ENCODE data around the gene DLGAP4.

Gene DLGAP4

DNA sequence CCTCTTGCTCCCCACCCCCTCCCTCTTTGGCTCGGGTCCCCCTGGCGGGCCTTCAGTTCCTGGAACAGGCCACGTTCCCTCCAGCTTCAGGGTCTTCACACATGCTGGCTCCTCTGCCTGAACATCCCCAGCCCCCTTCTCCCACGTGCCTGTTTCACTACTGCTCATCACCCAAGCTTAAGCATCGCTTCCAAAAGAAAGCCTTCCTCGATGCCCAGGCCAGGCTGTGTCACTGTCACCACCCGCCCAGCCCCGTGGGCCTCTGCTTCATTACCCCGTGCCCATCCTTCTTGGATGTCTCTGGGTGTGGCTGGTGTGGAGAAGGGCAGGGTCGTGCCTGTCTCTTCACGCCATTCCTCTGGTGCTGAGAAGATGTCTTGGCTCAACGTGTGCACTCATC is 2.8 kb downstream of the DLGAP4 start:
- DNase-seq (ENCODE audit: low read depth) = no peak

DNA sequence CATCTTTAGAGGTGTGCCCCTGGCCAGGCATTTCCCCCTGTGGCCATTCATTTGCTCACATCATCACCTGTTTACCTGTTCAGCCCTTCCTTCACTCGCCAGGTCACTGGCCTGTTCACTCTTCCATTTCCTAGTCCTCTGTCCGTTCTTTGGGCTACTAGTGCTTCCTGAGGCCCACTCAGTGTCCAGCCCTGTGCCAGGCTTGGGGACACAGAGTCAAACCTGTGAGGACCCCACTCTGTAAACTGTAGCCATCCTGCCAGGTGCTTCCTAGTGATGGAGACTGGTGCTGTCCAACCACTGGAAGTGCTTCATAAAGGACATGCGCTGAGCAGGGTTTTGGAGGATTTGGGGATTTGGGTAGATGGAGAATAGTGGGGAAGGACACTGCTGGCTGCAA is 3.5 kb downstream of the DLGAP4 start:
- DNase-seq (ENCODE audit: low read depth) = no peak

DNA sequence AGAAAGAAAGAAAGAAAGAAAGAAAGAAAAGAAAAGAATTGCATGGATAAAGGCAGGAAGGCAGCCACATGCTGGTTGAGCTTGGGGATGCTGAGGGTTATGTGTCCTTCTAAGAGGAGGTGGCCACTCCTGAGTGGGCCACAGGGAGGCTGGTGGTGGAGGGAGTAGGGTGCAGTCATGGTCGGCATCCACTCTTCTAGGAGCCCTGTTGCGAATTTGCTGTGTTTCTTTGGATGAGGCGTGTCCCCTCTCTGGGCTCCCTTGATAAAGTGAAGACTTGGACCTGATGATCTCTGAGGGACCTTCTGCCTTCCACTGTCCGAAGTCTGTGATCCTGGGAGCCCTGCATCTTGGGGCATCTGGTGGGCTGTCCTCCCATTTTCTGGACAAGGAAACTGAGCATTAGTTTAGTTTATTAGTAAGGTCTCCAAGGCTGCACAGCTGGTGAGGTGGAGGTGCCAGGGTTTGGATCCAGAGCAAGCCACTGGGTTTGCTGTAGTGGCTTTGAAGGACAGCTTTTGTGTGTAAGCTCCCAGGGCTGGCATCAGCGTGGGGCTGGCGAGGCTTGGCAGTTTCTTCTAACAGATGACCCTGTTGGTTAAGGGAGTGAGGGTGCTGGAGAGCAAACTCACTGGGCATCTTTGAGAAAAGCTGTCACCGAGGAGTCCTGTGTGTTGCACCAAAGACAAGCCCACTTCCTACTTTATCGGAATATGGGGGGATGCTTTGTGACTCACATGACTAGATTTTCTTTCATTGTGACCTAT is 4.3 kb downstream of the DLGAP4 start:
- no peak for DNase-seq (ENCODE audit: low read depth)

DNA sequence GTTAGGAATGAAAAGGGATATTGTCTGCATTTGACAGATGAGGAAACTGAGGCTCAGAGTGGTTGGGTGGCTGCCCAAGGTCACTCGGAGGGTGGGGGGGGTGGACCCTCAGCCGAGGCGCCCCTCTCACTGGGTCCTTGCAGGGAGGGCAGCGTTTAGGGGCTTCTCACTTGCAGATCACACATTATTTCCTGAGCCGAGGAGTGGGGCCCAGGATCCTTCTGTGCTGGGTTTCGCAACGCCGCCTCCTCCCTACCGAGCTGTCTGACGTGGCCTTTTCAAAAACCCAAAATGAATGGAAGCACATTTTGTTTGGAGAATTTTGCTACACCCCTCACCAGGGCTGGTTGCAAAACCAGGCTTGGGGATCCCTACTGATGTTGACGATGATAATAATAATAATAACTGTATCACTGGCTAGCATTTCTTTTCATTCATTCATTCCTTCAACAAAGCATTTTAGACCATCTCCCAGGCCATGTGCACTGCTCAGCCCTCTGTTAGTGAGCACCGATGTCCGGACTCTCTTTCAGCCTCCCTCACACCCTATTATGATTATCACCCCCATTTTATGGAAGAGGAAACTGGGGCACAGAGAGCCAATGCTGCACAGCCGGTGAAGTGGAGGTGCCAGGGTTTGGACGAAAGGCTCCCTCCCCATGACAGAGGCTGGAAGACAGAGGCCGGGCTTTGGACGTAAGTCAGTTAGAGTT is 5.2 kb downstream of the DLGAP4 start:
- DNase-seq (ENCODE audit: low read depth) = no peak

DNA sequence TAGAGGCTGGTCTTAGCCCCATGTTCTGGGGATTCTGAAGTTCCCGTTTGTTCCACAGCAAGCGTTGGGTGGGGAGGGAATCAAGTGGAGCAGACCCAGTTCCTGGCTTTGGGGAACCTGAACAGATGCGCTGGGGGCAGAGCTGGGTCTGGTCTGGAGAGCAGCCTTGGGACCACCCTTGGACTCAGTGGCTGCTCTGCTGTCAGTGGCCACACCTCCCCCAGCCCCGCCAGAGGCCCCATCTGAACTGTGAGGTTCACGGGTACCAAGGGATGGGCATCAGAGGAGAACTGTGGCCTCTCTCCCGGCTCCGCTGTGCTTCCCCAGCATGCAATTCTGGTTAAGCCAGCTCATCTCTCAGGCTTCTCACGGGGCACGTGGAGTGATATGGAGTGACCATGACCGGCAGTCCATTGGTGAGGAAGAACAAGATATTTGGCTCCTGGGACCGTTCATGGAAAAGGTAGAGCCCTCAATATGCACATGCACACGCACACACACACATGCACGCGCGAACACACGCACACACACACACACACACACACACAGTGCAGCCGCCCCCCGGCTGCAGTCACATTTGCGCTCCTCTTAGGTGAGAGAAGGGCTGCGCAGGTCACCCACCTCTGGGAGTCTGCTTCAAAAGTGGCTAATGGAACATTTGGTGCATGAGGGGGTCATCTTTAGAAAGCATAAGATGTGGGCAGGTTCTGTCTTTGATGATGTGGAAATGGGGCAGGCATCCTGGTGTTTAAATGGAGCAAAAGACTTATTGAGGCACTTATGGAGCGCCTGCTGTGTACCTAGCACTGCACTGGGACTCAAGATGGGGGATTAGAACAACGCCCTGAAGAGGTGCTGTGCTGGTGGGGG is 6.0 kb downstream of the DLGAP4 start:
- DNase-seq (ENCODE audit: low read depth) = no peak

DNA sequence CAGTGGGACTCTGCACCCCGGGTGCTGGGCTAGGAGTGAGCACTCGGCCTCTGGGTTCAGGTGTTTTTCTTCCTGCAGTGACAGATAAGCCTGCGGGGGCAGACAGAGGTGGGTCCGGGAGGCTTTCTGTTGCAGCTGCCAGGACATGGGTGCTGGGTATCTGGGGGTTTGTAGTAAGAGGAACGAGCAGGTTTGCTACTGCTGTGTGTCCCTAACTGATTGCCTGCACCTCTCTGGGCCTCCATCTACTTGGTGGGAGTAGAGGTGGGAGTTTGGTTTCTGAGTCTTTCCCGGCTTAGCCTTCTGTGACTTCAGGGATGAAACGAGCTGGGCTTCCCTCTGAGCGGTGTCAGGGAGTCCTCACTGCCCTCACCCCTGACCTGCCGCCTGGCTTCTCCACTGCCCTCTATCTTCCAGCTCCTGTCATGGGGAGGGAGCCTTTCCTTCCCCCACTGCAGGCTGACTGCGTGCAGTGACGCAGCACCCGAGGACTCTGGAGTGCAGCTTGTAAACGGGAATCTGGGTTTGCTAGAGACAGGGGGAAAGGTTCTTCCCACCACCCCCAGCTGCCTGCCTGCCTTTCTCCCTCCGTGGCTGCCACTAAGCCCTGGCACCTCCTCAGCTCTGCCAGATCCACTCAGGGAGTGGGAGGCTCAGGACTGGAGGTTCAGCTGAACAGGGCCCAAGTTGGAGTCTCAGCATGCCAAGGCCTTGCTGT is 6.7 kb downstream of the DLGAP4 start:
- DNase-seq (ENCODE audit: low read depth) = no peak

DNA sequence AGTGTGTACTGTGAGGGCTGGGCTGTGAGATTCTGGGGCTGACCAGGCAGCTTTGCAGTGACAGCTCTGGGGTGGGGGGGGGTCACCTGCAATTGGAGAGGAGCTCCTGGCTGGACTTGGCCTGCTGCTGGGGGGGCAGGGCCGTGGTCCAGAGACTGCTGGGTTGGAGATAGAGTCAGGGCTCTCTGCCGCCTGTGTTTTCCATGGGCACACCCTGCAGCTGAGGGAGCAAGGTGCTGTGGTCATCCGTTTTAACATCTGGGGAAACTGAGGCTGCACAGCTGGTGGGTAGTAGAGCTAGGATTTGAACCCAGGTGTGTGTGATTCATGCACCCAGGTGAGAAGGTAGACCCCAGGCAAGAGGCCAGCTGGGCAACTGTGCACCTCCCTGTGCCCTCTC is 7.3 kb downstream of the DLGAP4 start:
- no peak for DNase-seq (ENCODE audit: low read depth)

DNA sequence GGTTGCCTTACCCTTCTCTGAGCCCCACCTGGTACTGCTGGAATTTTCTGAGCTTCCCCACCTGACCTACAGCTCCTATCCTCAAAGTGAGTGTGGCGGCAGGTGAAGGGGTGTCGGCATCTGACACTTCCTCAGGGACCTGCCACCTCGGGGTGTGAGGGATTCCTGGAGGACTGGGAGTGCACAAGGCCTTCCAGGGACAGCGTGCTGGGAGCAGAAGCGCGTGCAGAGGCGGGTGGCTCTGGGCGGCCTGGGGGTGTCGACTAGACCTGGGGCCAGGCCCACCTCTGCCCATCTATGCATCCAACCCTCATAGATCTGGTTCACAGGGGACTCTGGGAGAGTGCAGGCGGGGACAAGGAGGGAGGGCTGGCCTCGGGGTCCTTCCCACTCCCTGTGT is 7.8 kb downstream of the DLGAP4 start:
- DNase-seq (ENCODE audit: low read depth) = no peak

DNA sequence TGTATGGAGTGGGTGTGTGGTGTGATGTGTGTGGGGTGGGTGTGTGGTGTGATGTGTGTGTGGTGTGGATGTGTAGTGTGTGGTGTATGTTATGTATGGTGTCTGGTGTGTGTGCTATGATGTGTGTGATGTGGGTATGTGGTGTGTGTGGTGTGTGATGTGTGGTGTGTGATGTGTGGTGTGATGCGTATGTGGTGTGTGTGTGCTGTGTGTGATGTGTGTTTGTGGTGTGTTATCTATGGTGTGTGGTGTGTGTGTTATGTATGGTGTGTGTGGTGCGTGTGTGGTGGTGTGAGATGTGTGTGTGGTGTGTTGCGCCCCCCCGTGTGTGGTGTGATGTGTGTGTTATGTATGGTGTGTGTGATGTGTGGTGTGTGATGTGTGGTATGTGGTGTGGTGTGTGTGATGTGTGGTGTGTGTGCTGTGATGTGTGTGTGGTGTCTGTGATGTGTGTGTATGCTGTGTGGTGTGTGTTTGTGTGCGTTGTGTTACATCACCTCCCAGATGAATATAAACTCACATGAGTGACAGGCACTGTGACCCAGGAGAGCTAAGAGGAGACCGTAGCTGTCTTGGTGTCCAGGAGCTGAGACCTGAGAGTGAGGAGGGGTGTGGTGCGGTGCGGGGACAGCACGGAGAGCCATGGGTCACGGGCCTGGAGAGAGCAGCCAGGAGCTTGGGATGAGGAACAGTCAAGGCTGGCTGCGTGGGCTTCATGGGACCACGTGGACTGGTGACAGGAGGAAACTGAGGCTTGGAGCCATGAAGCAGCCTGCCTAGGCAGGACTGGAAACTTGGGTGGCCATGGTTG is 8.8 kb downstream of the DLGAP4 start:
- no peak for DNase-seq (ENCODE audit: low read depth)

DNA sequence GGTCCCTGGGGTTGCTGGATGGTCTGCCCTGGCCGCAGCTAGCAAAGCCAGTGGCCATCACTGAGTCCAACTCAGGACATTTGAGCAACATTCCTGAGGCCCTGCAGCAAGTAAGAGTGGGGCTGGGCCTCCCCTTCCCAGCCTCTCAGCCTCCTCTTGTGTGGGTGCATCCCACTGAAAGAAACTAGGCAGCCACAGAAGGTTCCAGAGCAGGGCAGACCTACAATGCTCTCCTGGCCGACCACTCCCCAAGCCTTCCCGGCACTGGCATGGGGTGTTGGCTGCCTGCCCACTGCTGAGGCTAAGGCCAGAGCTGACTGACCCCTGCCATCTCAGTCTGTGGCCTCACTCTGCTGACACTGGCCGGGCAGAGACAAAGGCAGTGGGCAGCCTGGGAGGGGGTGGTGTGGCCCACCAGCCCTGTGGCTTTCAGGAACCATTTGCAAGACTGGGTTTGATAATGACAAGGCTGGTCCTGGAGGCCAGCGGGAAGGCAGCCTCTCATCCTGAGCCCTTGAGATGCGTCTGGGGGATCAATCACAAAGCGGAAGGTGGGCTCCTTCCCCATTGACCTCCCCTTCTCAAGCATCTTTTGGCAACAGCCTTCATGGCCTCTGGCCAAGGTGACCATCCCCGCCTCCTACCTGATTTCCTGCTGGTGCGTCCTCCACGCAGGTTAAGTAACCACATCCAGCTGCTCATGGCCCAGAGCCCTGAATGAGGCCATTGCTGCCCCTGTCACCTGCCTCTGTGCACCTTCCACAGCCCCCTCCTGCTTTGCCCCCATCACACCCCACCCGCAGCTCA is 9.6 kb downstream of the DLGAP4 start:
- DNase-seq (ENCODE audit: low read depth) = no peak

DNA sequence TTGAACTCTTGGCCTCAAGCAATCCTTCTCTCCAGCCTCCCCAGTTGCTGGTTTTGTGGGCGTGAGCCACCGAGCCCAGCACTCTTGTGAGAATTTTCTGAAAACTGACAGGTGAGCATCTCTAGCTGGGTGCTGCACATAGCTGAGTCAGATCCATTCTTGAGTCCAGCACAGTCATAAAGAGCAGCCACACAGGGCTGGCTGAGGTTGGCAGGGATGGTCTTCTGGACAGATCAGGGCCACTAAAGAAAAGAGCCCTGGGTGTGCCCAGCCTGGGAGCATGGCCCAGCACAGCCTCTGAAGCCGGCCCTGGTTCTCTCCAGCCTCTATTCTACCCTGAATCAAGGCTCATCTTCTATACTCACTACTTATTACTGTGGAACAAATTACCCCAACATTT is 11.5 kb downstream of the DLGAP4 start:
- DNase-seq (ENCODE audit: low read depth) = no peak

DNA sequence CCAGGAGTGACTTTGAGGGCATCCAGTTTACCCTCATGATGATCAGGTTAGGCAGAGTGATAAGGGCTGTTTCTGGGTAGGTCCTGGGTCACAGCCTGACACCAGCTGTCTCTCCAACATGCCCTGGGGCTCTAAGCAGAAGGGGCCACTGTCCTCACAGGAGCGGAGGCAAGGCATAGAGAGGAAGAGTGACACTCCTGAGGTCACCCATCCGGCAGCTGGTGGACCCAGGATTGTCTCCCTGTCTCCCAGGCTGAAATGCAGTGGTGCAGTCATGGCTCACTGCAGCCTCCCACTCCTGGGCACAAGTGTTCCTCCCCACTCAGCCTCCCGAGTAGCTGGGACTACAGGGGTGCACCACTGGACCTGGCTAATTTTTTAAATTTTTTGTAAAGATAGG is 12.0 kb downstream of the DLGAP4 start:
- no peak for DNase-seq (ENCODE audit: low read depth)

DNA sequence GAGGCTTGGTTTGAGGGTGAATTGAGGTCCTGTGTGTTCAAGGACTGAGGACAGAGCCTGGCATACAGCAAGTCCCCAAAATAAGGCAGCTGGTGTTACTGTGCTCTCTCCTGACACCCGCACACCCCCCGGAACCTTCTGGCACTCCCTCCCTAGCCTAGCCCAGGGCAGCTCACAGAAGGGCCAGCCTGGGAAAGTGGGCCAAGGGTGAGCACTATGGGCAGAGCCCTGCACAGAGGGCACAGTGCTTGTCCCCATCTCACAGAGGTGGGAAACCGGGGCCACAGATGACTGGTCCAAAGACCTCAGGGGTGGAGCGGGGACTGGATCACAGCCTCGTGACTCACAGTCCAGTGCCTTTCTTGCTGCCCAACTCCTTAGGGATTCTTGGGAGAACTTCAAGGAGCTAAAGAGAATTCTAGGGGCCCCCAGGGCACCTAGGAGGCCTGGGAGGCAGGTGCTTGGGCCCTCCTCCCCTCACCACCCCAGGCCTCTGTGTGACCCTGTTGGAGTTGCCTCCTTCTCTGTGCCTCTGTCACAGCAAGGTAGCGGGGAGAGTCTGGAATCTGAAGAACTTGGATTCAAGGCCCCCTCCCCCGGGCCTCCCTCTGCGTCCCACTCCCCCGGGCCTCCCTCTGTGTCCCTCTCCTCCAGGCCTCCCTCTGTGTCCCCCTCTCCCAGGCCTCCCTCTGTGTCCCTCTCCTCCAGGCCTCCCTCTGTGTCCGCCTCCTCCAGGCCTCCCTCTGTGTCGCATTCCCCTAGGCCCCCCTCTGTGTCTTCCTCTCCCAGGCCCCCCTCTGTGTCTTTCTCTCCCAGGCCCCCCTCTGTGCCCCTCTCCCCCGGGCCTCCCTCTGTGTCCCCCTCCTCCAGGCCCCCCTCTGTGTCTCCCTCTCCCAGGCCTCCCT is 13.5 kb downstream of the DLGAP4 start:
- DNase-seq (ENCODE audit: low read depth) = no peak

DNA sequence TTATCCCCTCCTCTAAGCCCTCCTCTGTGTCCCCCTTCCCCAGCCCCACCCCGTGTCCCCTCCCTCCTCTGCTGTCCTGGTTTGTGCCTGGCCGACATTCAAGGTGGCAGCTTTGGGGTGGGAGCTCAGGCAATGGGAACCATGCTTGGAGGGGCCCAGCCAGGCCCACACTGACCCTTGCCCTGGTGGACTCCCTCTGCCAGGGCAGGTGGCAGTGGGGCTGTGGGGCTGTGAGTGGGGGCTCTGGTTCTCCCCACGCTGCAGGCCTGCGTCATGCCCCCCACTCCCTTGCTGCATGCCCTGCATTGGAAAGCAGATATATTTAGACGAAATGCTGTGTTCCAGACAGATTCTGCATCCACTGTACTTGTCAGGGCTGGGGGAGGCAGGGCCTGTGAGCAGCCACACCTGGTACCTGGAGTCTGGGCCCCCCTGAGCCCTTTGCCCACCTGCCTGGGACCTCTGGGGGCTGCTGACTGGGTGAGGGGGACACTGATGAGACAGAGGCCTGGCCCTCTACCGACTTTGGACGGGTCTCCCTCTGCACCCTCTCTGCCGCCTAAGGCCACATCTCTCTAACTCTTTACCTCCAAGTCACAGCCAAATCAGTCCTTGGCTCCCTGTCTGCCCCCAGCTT is 14.2 kb downstream of the DLGAP4 start:
- no peak for DNase-seq (ENCODE audit: low read depth)

DNA sequence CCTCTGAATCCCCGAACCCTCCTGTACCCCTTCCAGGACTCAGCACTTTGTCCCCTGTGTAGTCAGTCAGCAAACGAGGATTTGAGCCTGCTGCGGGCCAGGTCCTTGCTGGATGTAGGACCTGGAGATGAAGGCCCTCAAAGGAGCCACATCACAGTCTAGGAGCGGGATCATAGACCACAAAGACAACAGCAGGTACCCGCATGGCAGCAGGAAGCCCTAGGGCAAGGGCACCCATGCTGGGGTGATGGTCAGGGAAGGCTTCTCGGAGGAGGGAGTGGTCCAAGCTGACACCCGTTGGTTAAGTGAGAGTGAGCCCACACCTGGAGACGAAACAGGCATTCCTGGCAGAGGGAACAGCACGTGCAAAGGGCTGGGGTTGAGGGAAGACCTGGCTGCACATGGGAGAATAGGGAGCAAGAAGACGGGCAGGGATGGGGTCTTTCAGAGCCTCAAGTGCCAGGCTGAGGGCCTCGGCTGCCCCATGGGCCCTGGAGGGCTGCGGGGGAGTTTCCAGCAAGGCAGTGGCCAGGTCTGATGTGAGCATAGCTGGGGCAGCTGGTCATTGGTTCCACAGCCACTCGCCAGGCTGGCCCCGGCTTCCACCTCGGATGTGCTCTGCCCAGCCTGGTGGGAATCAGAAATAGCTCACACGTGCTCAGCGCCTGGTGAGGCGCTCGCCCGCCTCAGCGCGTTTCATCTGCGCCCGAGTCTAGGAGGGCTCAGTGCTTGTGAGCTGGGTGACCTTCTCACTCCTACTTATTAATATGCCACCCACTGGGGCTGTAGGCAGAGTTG is 15.0 kb downstream of the DLGAP4 start:
- DNase-seq (ENCODE audit: low read depth) = no peak

DNA sequence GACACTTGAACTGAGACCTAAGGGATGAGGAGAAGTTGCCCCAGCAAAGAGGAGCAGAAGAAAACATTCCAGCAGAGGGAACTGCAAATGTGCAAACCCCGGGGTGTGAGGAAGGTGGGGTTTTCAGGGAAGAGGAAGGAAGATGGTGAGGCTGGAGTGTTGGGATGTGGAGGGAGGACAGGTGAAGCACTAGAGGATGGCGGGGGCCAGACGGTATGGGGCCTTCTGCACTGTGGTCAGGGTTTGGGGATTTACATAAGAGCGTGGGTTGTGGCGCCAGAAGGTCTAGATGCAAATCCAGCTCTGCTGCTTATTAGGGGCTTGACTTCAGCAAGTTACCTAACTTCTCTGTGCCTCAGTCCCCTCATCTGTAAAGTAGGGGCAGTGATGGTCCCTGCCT is 16.0 kb downstream of the DLGAP4 start:
- DNase-seq (ENCODE audit: low read depth) = no peak

DNA sequence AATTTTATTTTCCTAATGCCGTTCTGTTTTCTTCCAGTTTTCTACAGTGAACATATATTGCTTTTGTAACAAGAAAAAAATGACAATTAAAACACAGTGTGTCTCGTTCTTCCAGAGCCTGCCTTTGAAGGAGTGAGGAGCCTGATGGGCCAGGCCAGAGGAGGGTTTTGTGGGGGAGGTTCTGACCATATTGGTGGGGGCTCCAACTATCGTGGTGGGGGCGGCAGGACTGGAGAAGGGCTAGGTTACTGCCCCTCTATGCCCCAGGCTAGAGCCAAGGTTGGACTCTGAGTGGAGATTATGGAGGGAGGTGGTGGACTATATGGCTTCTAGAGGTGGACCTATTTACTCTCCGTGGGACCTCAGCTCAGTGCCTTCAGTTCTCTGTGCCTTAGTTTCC is 24.0 kb downstream of the DLGAP4 start:
- DNase-seq (ENCODE audit: low read depth) = no peak

DNA sequence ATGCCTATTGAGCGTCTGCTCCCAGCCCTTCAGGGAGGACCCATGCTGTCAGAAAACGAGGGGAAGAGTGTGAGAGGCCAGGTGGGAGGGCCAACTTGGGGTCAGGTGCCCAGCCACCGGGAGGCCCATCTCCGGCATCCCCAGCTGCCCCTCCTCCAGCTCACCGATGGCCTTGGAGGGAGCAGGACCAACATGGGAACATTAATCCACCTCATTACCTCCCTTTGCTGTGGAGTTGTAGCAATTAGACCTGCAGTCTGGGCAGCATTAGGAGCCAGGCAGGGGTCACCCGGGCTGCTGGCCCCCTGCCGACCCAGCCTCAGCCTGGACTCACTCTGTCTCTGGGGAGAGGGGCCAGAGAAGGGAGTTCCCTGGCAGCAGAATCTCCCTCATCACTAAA is 25.1 kb downstream of the DLGAP4 start:
- DNase-seq (ENCODE audit: low read depth) = no peak

All from iris pigment epithelial cell (primary cell).